Endothelial cell of umbilical vein (primary cell): Measurements from ENCODE around the gene ITPKB.

Experiments used
- EZH2 ChIP-seq: IDR thresholded peaks from 2 replicates; pipeline ENCODE4 v1.6.1; 2012; ENCODE audit warnings: borderline replicate concordance, low read depth, mild to moderate bottlenecking, moderate library complexity, low read length, inconsistent platforms; ENCODE audit not compliant: severe bottlenecking
- FOS ChIP-seq: IDR thresholded peaks from 2 replicates; pipeline ENCODE4 v1.6.1; 2011; ENCODE audit warnings: mild to moderate bottlenecking, low read length, moderate library complexity, borderline replicate concordance; ENCODE audit not compliant: insufficient read depth
- GATA2 ChIP-seq: IDR thresholded peaks from 2 replicates; pipeline ENCODE4 v1.7.0; 2011; ENCODE audit warnings: low read depth, mild to moderate bottlenecking, moderate library complexity, mixed read lengths, low read length; ENCODE audit not compliant: insufficient read length, insufficient read depth
- JUN ChIP-seq: IDR thresholded peaks from 2 replicates; pipeline ENCODE4 v1.6.1; 2011; ENCODE audit warnings: borderline replicate concordance, low read depth; ENCODE audit not compliant: insufficient read length, insufficient read depth
- MYC ChIP-seq: IDR thresholded peaks from one replicate; pipeline ENCODE4 v1.6.1; 2011; ENCODE audit warnings: mild to moderate bottlenecking, low read depth, low read length
- POLR2A ChIP-seq: IDR thresholded peaks from 2 replicates; pipeline ENCODE4 v1.6.1; 2012; ENCODE audit warnings: low read depth, mild to moderate bottlenecking, control low read depth, low read length
- POLR2AphosphoS5 ChIP-seq: IDR thresholded peaks from 2 replicates; pipeline ENCODE4 v1.6.1; 2012; ENCODE audit warnings: low read depth, mild to moderate bottlenecking, control low read depth, low read length, moderate library complexity; ENCODE audit not compliant: insufficient read depth
- TF ChIP-seq, protein P1 (sequence below), 2 donors: IDR thresholded peaks; 1 replicate in 1 of 2; 2 replicates in 1 of 2; pipeline ENCODE4 v1.5.1; 2011; ENCODE audit warnings: low read length in 2 of 2, mild to moderate bottlenecking in 2 of 2, moderate library complexity in 2 of 2, control low read depth in 1 of 2, inconsistent platforms in 1 of 2, low read depth in 1 of 2; ENCODE audit not compliant: insufficient read depth in 1 of 2; ENCODE audit errors: extremely low read depth in 1 of 2
- TF ChIP-seq, protein P2 (sequence below): IDR thresholded peaks from 2 replicates; pipeline ENCODE4 v1.6.1; 2011; ENCODE audit not compliant: insufficient read depth, insufficient read length

DNA sequence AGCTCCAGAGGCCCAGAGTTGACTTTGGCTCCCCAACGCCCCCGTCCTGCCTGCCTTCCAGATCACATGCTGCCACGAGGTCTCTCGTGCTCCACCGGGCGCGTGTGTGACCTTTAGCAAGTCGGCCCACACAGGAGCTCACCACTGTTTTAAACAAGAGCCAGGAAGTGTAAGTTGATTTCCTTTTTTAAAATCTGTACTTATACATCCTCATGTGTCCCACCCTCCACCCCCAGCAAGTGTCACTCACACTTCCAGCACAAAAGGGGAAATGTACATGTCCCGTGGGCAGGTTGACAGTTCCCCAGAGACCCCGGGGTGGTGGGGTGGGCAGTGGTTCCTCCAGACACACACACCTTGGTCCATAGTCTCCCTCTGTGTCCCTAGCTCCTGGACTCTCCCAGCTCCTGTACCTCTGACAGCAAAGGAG lies 106.1 kb downstream of the ITPKB start:
- TF ChIP-seq, protein P1, sequence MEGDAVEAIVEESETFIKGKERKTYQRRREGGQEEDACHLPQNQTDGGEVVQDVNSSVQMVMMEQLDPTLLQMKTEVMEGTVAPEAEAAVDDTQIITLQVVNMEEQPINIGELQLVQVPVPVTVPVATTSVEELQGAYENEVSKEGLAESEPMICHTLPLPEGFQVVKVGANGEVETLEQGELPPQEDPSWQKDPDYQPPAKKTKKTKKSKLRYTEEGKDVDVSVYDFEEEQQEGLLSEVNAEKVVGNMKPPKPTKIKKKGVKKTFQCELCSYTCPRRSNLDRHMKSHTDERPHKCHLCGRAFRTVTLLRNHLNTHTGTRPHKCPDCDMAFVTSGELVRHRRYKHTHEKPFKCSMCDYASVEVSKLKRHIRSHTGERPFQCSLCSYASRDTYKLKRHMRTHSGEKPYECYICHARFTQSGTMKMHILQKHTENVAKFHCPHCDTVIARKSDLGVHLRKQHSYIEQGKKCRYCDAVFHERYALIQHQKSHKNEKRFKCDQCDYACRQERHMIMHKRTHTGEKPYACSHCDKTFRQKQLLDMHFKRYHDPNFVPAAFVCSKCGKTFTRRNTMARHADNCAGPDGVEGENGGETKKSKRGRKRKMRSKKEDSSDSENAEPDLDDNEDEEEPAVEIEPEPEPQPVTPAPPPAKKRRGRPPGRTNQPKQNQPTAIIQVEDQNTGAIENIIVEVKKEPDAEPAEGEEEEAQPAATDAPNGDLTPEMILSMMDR (IDR thresholded peaks at IDR 0.05; ENCODE audit: extremely low read depth in 1 of 2, insufficient read depth in 1 of 2, low read depth in 1 of 2, low read length in 2 of 2): no peak
- TF ChIP-seq GATA2 (no peak), POLR2A (no peak), EZH2 (no peak), JUN (no peak), POLR2AphosphoS5 (no peak), FOS (no peak), MYC (no peak)
- TF ChIP-seq, protein P2, sequence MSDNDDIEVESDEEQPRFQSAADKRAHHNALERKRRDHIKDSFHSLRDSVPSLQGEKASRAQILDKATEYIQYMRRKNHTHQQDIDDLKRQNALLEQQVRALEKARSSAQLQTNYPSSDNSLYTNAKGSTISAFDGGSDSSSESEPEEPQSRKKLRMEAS: no peak
